Measurements from ENCODE around the gene ASCL4. TPM values are rescaled to one million over a fixed set of nuclear protein-coding genes. Genes with fewer than 3 reads are reported as not detected.

Gene ASCL4
- total and polyA plus RNA-seq, 8 donors = 0.10 TPM; not detected in 7

DNA sequence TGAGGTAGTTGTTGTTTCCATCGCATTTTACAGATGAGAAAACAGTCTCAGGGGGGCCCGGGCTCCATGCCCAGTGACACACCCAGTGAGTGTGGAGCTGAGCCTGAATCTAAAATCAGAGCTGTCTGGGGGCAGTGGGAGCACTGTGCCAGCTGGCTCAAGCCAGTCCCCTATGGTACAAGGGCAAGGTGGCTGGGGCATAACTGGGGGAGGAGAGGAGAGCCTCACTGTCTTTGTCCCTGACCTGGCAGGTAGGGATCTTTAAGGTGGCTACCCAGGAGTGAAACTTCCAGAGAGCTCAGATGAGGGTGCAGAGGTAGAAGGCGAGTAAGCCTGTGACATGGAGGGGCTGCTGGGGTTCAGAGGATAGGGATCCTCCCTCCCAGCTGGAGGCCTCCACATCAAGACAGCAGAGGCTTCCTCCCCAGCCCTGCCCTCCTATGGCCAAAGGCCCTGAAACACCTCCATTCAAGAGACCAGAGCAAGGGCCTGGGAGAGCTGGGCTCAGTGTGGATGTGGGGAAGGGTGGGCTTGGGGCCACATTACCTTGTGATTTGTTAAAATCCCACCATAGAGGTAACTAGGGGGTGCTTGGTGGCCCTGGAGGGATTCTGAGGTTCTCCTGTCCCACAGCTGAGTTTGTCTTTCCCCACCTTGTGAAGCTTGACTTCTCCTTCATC, 33.1 kb downstream of the ASCL4 start:
- H3K9me3 ChIP-seq = no peaks in the 10 kb centered on the region
- intact Hi-C loops (cut with DNase I; ENCODE audit: low total_unique reads) = no loop called here
- WGBS, 5 donors = 52 to 86% (median 63%) methylated on average over 3 of the region's 3 CpGs
- no peak for DNase-seq
- no peak overlapping the region for H3K27ac ChIP-seq
- no peaks in the 10 kb centered on the region for H3K4me1 ChIP-seq
- peaks cover 0 to 7% (median 0%) of the 10 kb centered on the region in 3 donors for H3K27me3 ChIP-seq
- no peak overlapping the region for H3K4me3 ChIP-seq
- H3K36me3 ChIP-seq = no peaks in the 10 kb centered on the region
- TF ChIP-seq POLR2A (IDR thresholded peaks at IDR 0.05) (no peak), EP300 (IDR thresholded peaks at IDR 0.05) (no peak), POLR2AphosphoS5 (IDR thresholded peaks at IDR 0.05) (no peak)
- TF ChIP-seq, protein P1, sequence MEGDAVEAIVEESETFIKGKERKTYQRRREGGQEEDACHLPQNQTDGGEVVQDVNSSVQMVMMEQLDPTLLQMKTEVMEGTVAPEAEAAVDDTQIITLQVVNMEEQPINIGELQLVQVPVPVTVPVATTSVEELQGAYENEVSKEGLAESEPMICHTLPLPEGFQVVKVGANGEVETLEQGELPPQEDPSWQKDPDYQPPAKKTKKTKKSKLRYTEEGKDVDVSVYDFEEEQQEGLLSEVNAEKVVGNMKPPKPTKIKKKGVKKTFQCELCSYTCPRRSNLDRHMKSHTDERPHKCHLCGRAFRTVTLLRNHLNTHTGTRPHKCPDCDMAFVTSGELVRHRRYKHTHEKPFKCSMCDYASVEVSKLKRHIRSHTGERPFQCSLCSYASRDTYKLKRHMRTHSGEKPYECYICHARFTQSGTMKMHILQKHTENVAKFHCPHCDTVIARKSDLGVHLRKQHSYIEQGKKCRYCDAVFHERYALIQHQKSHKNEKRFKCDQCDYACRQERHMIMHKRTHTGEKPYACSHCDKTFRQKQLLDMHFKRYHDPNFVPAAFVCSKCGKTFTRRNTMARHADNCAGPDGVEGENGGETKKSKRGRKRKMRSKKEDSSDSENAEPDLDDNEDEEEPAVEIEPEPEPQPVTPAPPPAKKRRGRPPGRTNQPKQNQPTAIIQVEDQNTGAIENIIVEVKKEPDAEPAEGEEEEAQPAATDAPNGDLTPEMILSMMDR (IDR thresholded peaks at IDR 0.05) = no peak

DNA sequence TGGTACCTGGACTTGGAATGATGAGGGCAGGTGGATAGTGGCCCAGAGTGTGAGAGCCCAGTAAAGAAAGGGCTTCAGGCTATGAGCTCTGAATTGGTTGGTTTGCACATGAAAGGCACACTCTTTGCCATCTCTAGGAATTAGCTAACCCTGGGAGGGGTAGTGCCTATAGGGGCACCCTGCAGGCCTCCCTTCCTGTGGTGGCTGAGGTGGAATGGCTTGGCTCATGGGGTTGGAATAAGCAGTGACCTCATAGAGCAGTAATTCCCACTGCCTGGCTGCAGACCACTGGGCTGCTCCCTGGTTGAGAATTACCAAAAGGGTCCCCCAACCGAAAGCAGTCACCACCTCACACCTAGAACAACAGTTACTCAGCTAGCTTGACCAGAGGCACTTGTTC, 42.7 kb downstream of the ASCL4 start:
- 86 to 100% (median 100%) methylated on average over 1 of the region's 1 CpG for WGBS, 5 donors
- Histone ChIP-seq H3K27ac (no peak overlapping the region), H3K27me3 (peaks cover 0 to 2% (median 0%) of the 10 kb centered on the region in 3 donors), H3K9me3 (peaks cover 5 to 25% (median 17%) of the 10 kb centered on the region in 4 donors), H3K4me1 (no peaks in the 10 kb centered on the region), H3K36me3 (no peaks in the 10 kb centered on the region), H3K4me3 (no peak overlapping the region)
- TF ChIP-seq EP300 (IDR thresholded peaks at IDR 0.05) = no peak
- TF ChIP-seq POLR2AphosphoS5 (IDR thresholded peaks at IDR 0.05) = no peak
- TF ChIP-seq POLR2A (IDR thresholded peaks at IDR 0.05) = no peak
- TF ChIP-seq, protein P1 (IDR thresholded peaks at IDR 0.05) = no peak
- DNase-seq = no peak
- intact Hi-C loops (cut with DNase I; ENCODE audit: low total_unique reads) = no loop called here

DNA sequence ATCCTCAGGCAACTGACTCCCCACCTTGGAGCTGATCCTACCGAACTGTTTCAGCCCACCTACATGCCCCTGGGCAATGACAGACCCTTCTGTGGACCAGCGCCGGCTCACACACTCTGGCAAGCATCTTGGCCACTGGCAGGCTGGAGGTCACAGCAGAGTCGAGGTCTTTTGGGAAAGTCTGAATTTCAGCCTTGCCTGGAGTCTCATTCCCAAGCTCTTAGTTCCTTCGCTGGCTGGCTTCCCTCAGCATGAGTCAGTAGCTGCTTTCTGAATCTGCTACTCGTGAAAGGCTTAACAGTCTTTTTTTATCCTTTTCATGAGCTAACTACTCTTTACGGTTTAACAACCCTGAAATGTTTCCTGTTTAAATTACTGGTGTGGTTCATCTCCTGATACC, 44.5 kb downstream of the ASCL4 start:
- H3K4me1 ChIP-seq = no peaks in the 10 kb centered on the region
- intact Hi-C loops (cut with DNase I; ENCODE audit: low total_unique reads) = no loop called here
- no peak overlapping the region for H3K4me3 ChIP-seq
- peaks cover 0 to 6% (median 0%) of the 10 kb centered on the region in 3 donors for H3K27me3 ChIP-seq
- no peaks in the 10 kb centered on the region for H3K36me3 ChIP-seq
- no peak for TF ChIP-seq POLR2AphosphoS5 (IDR thresholded peaks at IDR 0.05)
- TF ChIP-seq, protein P1 (IDR thresholded peaks at IDR 0.05) = no peak
- TF ChIP-seq EP300 (IDR thresholded peaks at IDR 0.05) = no peak
- TF ChIP-seq POLR2A (IDR thresholded peaks at IDR 0.05) = no peak
- no peak for DNase-seq
- H3K9me3 ChIP-seq = peaks cover 5 to 25% (median 17%) of the 10 kb centered on the region in 4 donors
- H3K27ac ChIP-seq = no peak overlapping the region
- 67 to 81% (median 71%) methylated on average over 7 of the region's 7 CpGs for WGBS, 5 donors

DNA sequence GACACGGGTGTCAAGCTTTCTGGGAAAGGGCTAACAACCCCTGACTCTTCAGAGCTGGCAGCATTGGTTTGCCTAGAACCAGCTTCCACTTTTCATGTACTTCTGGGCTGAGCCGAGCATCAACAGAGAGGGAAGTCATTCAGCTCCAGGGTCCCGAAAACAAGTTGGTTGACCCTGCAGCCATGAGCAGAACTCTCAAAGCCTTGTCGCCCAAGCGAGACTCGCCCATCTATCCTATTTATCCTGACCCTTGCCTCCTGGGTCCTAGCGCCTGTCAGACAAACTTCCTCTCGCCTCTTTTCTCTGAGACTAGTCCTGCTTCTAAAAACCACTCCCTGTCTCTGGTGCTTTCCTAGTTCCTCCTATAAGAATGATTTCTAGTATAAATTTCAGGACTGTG, 47.9 kb downstream of the ASCL4 start:
- DNase-seq = no peak
- TF ChIP-seq EP300 (IDR thresholded peaks at IDR 0.05) (no peak), POLR2A (IDR thresholded peaks at IDR 0.05) (no peak), POLR2AphosphoS5 (IDR thresholded peaks at IDR 0.05) (no peak)
- TF ChIP-seq, protein P1 (IDR thresholded peaks at IDR 0.05) = no peak
- Histone ChIP-seq H3K9me3 (peaks cover 17 to 46% (median 42%) of the 10 kb centered on the region in 4 donors), H3K4me3 (no peak overlapping the region), H3K27ac (no peak overlapping the region), H3K27me3 (peaks cover 0 to 6% (median 0%) of the 10 kb centered on the region in 3 donors), H3K4me1 (no peaks in the 10 kb centered on the region), H3K36me3 (no peaks in the 10 kb centered on the region)
- 22 to 36% (median 27%) methylated on average over 8 of the region's 8 CpGs for WGBS, 5 donors
- intact Hi-C loops (cut with DNase I; ENCODE audit: low total_unique reads) = no loop called here

Other genes starting within 250 kb of the ASCL4 start
- 100 to 1,000 TPM in 1 of 5 donors, 10 to 100 TPM in 4; 38.1 to 101 (median 52.0) TPM for gene PWP1, start 88.9 kb upstream of the ASCL4 start, total RNA-seq
- gene PWP1, start 88.9 kb upstream of the ASCL4 start, polyA plus RNA-seq = 10 to 100 TPM; 19.4 to 24.7 (median 21.9) TPM
- gene PRDM4, start 13.6 kb upstream of the ASCL4 start, total RNA-seq = 100 to 1,000 TPM in 3 of 5 donors, 10 to 100 TPM in 2; 24.6 to 207 (median 104) TPM
- gene PRDM4, start 13.6 kb upstream of the ASCL4 start, polyA plus RNA-seq = 10 to 100 TPM in 1 of 3 donors, 1 to 10 TPM in 2; 8.3 to 11.5 (median 9.3) TPM